ENCODE measurements around the gene IL25.
"Not testable (repeated sequence)": the region's sequence is repeated elsewhere in the genome, so short reads cannot be mapped to it uniquely, and the experiment has no call there.

Gene IL25

GRCh38 chr14:23375527-23376251, 3.1 kb downstream of the IL25 start:
- no peak for DNase-seq (ENCODE audit: low spot score)

- DNase-seq (ENCODE audit: low spot score), result no peak
Observed at GRCh38 chr14:23376482-23377197, 4.0 kb downstream of the IL25 start, which contains the start of gene CMTM5. Gene CMTM5, plus strand, starts transcription at chr14:23377046. Its CDS starts 206 bp downstream, at chr14:23377252.

GRCh38 chr14:23377198-23377550, 4.6 kb downstream of the IL25 start:
- DNase-seq (ENCODE audit: low spot score), result no peak

- DNase-seq (ENCODE audit: low spot score), result no peak
Observed at GRCh38 chr14:23377573-23378563, 5.3 kb downstream of the IL25 start.

GRCh38 chr14:23378612-23379220, 6.1 kb downstream of the IL25 start:
- DNase-seq (ENCODE audit: low spot score), result no peak

- peak; percentile 77 for DNase-seq (ENCODE audit: low spot score)
Observed at GRCh38 chr14:23379366-23380196, 7.0 kb downstream of the IL25 start.

- DNase-seq (ENCODE audit: low spot score), result no peak
Observed at GRCh38 chr14:23380197-23380914, 7.7 kb downstream of the IL25 start.

- no peak for DNase-seq (ENCODE audit: low spot score)
Observed at GRCh38 chr14:23380976-23381375, 8.4 kb downstream of the IL25 start.

- DNase-seq (ENCODE audit: low spot score), result no peak
Observed at GRCh38 chr14:23381871-23382270, 9.3 kb downstream of the IL25 start.

GRCh38 chr14:23382276-23382675, 9.7 kb downstream of the IL25 start:
- DNase-seq (ENCODE audit: low spot score), result no peak

GRCh38 chr14:23382731-23383440, 10.3 kb downstream of the IL25 start:
- DNase-seq (ENCODE audit: low spot score), result no peak

- DNase-seq (ENCODE audit: low spot score), result no peak
Observed at GRCh38 chr14:23384364-23385080, 11.9 kb downstream of the IL25 start.

GRCh38 chr14:23385244-23385641, 12.6 kb downstream of the IL25 start:
- no peak for DNase-seq (ENCODE audit: low spot score)

- no peak for DNase-seq (ENCODE audit: low spot score)
Observed at GRCh38 chr14:23385642-23386265, 13.1 kb downstream of the IL25 start.

- DNase-seq (ENCODE audit: low spot score), result not testable (repeated sequence)
Observed at GRCh38 chr14:23386266-23386657, 13.7 kb downstream of the IL25 start.

- DNase-seq (ENCODE audit: low spot score), result no peak
Observed at GRCh38 chr14:23386999-23387398, 14.4 kb downstream of the IL25 start.

GRCh38 chr14:23387916-23388882, 15.6 kb downstream of the IL25 start:
- no peak for DNase-seq (ENCODE audit: low spot score)

All from germinal center (tissue), 1 donor.